ELR (cell line): ENCODE data around the gene DCXR.
A peak's percentile ranks its signal among the peaks of the same experiment; 100 is the strongest.

Experiments
- DNase-seq: peaks from one replicate; pipeline ENCODE4 v3.0.0-alpha.2; 2015; ENCODE audit warnings: low read depth

DCXR gene

GRCh38 chr17:82011617-82012187 lies 25.8 kb downstream of the DCXR start:
- DNase-seq, result no peak

GRCh38 chr17:82010575-82011525 lies 26.6 kb downstream of the DCXR start:
- DNase-seq, result no peak

GRCh38 chr17:82009413-82009812 lies 28.1 kb downstream of the DCXR start:
- no peak for DNase-seq

- no peak for DNase-seq
Measured at GRCh38 chr17:82008941-82009405, 28.5 kb downstream of the DCXR start.

GRCh38 chr17:82008258-82008940 lies 29.1 kb downstream of the DCXR start:
- DNase-seq, result no peak

GRCh38 chr17:82007495-82008257 lies 29.8 kb downstream of the DCXR start:
- no peak for DNase-seq

GRCh38 chr17:82007228-82007494 lies 30.3 kb downstream of the DCXR start:
- no peak for DNase-seq

- peak; percentile 64 for DNase-seq
Measured at GRCh38 chr17:82006468-82007227, 30.8 kb downstream of the DCXR start.

- no peak for DNase-seq
Measured at GRCh38 chr17:82005701-82006348, 31.7 kb downstream of the DCXR start.

- DNase-seq, result no peak
Measured at GRCh38 chr17:82004517-82005455, 32.7 kb downstream of the DCXR start.

- peak; percentile 99 for DNase-seq
Measured at GRCh38 chr17:82003411-82004381, 33.8 kb downstream of the DCXR start.

- no peak for DNase-seq
Measured at GRCh38 chr17:82001571-82002056, 35.9 kb downstream of the DCXR start.

- no peak for DNase-seq
Measured at GRCh38 chr17:82000803-82001570, 36.5 kb downstream of the DCXR start.

- no peak for DNase-seq
Measured at GRCh38 chr17:81999976-82000802, 37.3 kb downstream of the DCXR start.

- DNase-seq, result no peak
Measured at GRCh38 chr17:81999587-81999975, 37.9 kb downstream of the DCXR start.

- no peak for DNase-seq
Measured at GRCh38 chr17:81998691-81999438, 38.6 kb downstream of the DCXR start.
